Subcutaneous abdominal adipose tissue (tissue), 5 donors: ENCODE measurements around the gene NDUFC2.
"Not testable (repeated sequence)": the region's sequence is repeated elsewhere in the genome, so short reads cannot be mapped to it uniquely, and the experiment has no call there.

Experiments used
- H3K27ac ChIP-seq: one replicate; pipeline ENCODE4 v1.7.0; 2013; ENCODE audit warnings: low read depth, mild to moderate bottlenecking, inconsistent platforms, low read length, moderate library complexity
- H3K27me3 ChIP-seq, 5 donors: one replicate each; pipeline ENCODE4 v1.7.0; 2013; ENCODE audit warnings: low read length in 5 of 5, inconsistent platforms in 1 of 5; ENCODE audit not compliant: control insufficient read depth in 5 of 5, insufficient read depth in 4 of 5
- H3K36me3 ChIP-seq, 5 donors: one replicate each; pipeline ENCODE4 v1.7.0; 2013; ENCODE audit warnings: low read length in 5 of 5; ENCODE audit not compliant: control insufficient read depth in 5 of 5, insufficient read depth in 5 of 5
- H3K4me1 ChIP-seq, 5 donors: one replicate each; pipeline ENCODE4 v1.7.0; 2013; ENCODE audit warnings: low read length in 5 of 5, mild to moderate bottlenecking in 3 of 5, moderate library complexity in 1 of 5; ENCODE audit not compliant: control insufficient read depth in 5 of 5, insufficient read depth in 5 of 5
- H3K4me3 ChIP-seq, 5 donors: one replicate each; pipeline ENCODE4 v1.7.0; 2013; ENCODE audit warnings: low read length in 5 of 5, low read depth in 1 of 5
- H3K9ac ChIP-seq, 5 donors: one replicate each; pipeline ENCODE4 v1.7.0; 2013; ENCODE audit warnings: low read length in 5 of 5, mild to moderate bottlenecking in 4 of 5, moderate library complexity in 3 of 5
- H3K9me3 ChIP-seq, 5 donors: one replicate each; pipeline ENCODE4 v1.7.0; 2013; ENCODE audit warnings: low read length in 5 of 5; ENCODE audit not compliant: control insufficient read depth in 5 of 5
- donor health status: healthy.
- donor health status: healthy.
- donor health status: healthy.
- donor health status: healthy.
- donor health status: healthy.

NDUFC2 gene

GRCh38 chr11:78067704-78068103 lies 12.0 kb downstream of the NDUFC2 start:
- H3K9me3 ChIP-seq, result no peaks in the 10 kb centered on the region
- H3K4me3 ChIP-seq, result peak overlapping the region in 1 of 5 donors; percentile 25
- H3K27ac ChIP-seq, result peak overlapping the region; percentile 82
- H3K36me3 ChIP-seq, result peaks cover 18 to 41% (median 34%) of the 10 kb centered on the region in 5 donors
- no peaks in the 10 kb centered on the region for H3K27me3 ChIP-seq
- no peak overlapping the region for H3K9ac ChIP-seq
- H3K4me1 ChIP-seq, result peaks cover 0 to 38% (median 15%) of the 10 kb centered on the region in 5 donors

- peaks cover 0 to 47% (median 23%) of the 10 kb centered on the region in 5 donors for H3K4me1 ChIP-seq
- peak overlapping the region in 1 of 5 donors; percentile 81 for H3K9ac ChIP-seq
- peaks cover 11 to 31% (median 25%) of the 10 kb centered on the region in 5 donors for H3K36me3 ChIP-seq
- no peaks in the 10 kb centered on the region for H3K9me3 ChIP-seq
- H3K27ac ChIP-seq, result peak overlapping the region; percentile 82
- no peaks in the 10 kb centered on the region for H3K27me3 ChIP-seq
- H3K4me3 ChIP-seq, result peak overlapping the region; percentile 18 to 97 (median 68)
Measured at GRCh38 chr11:78066471-78066870, 13.2 kb downstream of the NDUFC2 start.

GRCh38 chr11:78065203-78065602 lies 14.5 kb downstream of the NDUFC2 start:
- peak overlapping the region; percentile 82 for H3K27ac ChIP-seq
- peaks cover 0 to 51% (median 33%) of the 10 kb centered on the region in 5 donors for H3K4me1 ChIP-seq

GRCh38 chr11:78063440-78064181 lies 16.1 kb downstream of the NDUFC2 start, which contains the start of gene THRSP:
THRSP (plus strand) TSS chr11:78063861; CDS start chr11:78063882, 21 bp downstream.
- Histone ChIP-seq H3K9ac (peak within 1 kb of the TSS; percentile 14 to 68 (median 34)), H3K4me1 (peaks cover 0 to 45% (median 39%) of the 10 kb centered on the region in 5 donors), H3K9me3 (no peaks in the 10 kb centered on the region), H3K36me3 (peaks cover 5 to 10% (median 9%) of the 10 kb centered on the region in 5 donors), H3K27me3 (no peaks in the 10 kb centered on the region), H3K27ac (peak within 1 kb of the TSS; percentile 82), H3K4me3 (peak within 1 kb of the TSS; percentile 54 to 97 (median 69))

More at GRCh38 chr11:78065203-78065602, 14.5 kb downstream of the NDUFC2 start:
- Histone ChIP-seq H3K9me3 (no peaks in the 10 kb centered on the region), H3K36me3 (peaks cover 9 to 21% (median 20%) of the 10 kb centered on the region in 5 donors), H3K4me3 (peak overlapping the region; percentile 58 to 97 (median 69)), H3K27me3 (no peaks in the 10 kb centered on the region), H3K9ac (peak overlapping the region in 4 of 5 donors; percentile 60 to 87 (median 80))

GRCh38 chr11:78062671-78063070 lies 17.0 kb downstream of the NDUFC2 start:
- Histone ChIP-seq H3K36me3 (peaks cover 0 to 5% (median 4%) of the 10 kb centered on the region in 5 donors), H3K4me1 (peaks cover 0 to 47% (median 38%) of the 10 kb centered on the region in 5 donors), H3K9me3 (no peaks in the 10 kb centered on the region), H3K27me3 (no peaks in the 10 kb centered on the region), H3K4me3 (no peak overlapping the region), H3K27ac (peak overlapping the region; percentile 81), H3K9ac (no peak overlapping the region)

GRCh38 chr11:78061921-78062311 lies 17.7 kb downstream of the NDUFC2 start:
- peaks cover 0 to 48% (median 41%) of the 10 kb centered on the region in 5 donors for H3K4me1 ChIP-seq
- no peaks in the 10 kb centered on the region for H3K9me3 ChIP-seq
- no peaks in the 10 kb centered on the region for H3K36me3 ChIP-seq
- no peak overlapping the region for H3K9ac ChIP-seq
- H3K27me3 ChIP-seq, result no peaks in the 10 kb centered on the region
- H3K4me3 ChIP-seq, result peak overlapping the region in 1 of 5 donors; percentile 20
- H3K27ac ChIP-seq, result peak overlapping the region; percentile 89

GRCh38 chr11:78061088-78061920 lies 18.4 kb downstream of the NDUFC2 start:
- no peaks in the 10 kb centered on the region for H3K9me3 ChIP-seq
- peak overlapping the region in 1 of 5 donors; percentile 23 for H3K9ac ChIP-seq
- no peak overlapping the region for H3K4me3 ChIP-seq
- no peaks in the 10 kb centered on the region for H3K36me3 ChIP-seq
- peaks cover 0 to 53% (median 42%) of the 10 kb centered on the region in 5 donors for H3K4me1 ChIP-seq
- H3K27ac ChIP-seq, result peak overlapping the region; percentile 89
- no peaks in the 10 kb centered on the region for H3K27me3 ChIP-seq

- Histone ChIP-seq H3K27me3 (no peaks in the 10 kb centered on the region), H3K9ac (no peak overlapping the region), H3K27ac (peak overlapping the region; percentile 89), H3K4me3 (no peak overlapping the region), H3K4me1 (peaks cover 2 to 56% (median 45%) of the 10 kb centered on the region in 5 donors), H3K36me3 (no peaks in the 10 kb centered on the region), H3K9me3 (no peaks in the 10 kb centered on the region)
Measured at GRCh38 chr11:78060533-78060932, 19.1 kb downstream of the NDUFC2 start.

GRCh38 chr11:78059749-78060328 lies 19.8 kb downstream of the NDUFC2 start:
- Histone ChIP-seq H3K27ac (peak overlapping the region; percentile 89), H3K4me1 (peaks cover 5 to 56% (median 48%) of the 10 kb centered on the region in 5 donors)
- H3K9ac ChIP-seq, H3K9me3 ChIP-seq, H3K36me3 ChIP-seq, H3K4me3 ChIP-seq, H3K27me3 ChIP-seq: not testable (repeated sequence)
